Ecto neural progenitor cell (in vitro differentiated cells): ENCODE data around the gene ARHGAP35.
"Not testable (repeated sequence)": the region's sequence is repeated elsewhere in the genome, so short reads cannot be mapped to it uniquely, and the experiment has no call there.

Experiments used
- DNase-seq: peaks from one replicate; pipeline ENCODE4 v3.0.0-alpha.2; 2018; ENCODE audit warnings: low spot score

The ARHGAP35 gene

GRCh38 chr19:46871173-46871572, 10.4 kb downstream of the ARHGAP35 start:
- DNase-seq: not testable (repeated sequence)

DNA sequence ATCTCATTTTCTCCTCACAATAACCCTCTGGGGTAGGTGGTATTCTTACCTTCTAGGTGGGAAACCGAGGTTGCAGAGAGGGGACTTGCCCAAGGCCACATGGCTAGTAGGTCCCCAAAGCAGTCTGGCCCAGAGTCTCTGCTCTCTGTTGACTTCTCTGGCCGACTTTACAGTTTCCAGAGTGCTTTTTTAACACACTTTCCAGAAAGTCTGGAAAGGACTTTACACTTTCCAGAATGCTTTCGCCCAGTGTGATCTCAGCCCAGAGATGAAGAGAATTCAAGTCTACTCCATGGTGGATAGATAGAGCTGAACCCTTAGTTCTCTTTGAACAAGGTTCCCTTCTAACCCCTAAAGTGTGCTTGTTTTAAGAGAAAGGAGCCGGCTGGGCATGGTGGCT, 12.2 kb downstream of the ARHGAP35 start:
- no peak for DNase-seq

GRCh38 chr19:46875234-46875633, 14.4 kb downstream of the ARHGAP35 start:
- no peak for DNase-seq

DNA sequence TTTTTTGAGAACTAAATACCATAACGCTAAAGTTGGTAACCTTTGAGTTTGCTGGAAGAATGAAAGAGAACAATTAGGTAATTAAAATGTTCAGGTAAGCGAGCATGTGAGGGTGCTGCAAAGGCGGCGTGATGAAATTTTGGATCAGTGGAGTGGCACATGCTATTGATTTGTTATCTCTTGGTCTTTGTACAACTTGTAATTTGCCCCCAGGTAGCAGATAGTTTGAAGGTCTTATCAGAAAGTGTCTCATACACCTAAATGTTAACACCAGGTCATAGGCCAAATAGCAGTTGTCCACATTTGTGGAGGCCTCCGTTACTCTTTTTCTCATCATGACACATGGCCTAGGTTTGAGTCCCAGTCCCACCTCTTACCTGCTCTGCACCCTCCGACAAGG, 14.9 kb downstream of the ARHGAP35 start:
- DNase-seq: no peak

DNA sequence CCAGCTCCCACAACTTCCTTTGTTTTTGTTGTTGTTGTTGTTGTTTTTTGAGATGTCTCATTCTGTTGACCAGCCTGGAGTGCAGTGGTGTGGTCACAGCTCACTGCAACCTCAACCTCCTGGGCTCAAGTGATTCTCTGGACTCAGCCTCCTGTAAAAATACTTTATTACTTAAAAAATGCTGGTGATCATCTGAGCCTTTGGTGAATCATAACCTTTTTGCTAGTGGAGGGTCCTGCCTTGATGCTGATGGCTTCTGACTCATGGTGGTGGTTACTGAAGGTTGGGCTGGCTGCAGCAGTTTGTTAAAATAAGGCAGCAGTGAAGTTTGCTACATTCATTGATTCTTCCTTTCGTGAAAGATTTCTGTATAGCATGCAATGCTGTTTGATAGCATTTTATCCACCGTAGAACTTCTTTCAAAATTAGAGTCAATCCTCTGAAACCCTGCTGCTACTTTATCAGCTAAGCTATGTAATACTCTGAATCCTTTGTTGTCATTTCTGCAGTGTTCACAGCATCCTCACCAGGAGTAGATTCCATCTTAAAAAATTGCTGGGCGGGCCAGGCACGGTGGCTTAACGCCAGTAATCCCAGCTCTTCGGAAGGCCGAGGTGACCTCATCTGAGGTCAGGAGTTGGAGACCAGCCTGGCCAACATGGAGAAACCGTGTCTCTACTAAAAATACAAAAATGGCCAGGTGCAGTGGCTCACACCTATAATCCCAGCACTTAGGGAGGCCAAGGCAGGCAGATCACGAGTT, 18.0 kb downstream of the ARHGAP35 start:
- no peak for DNase-seq

DNA sequence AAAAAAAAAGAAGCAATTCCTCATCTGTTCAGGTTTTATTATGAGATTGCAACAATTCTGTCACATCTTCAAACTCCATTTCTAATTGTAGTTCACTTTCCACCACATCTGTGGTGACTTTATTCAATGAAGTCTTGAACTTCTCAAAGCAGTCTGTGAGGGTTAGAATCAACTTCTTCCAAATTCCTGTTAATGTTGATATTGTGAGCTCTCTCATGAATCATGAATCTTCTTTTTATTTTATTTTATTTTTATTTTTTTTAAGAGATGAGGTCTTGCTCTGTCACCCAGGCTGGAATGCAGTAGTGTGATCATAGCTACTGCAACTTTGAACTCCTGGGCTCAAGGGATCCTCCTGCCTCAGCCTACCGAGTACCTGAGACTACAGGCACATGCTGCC, 19.6 kb downstream of the ARHGAP35 start:
- DNase-seq: no peak

GRCh38 chr19:46881092-46881491, 20.3 kb downstream of the ARHGAP35 start:
- no peak for DNase-seq

DNA sequence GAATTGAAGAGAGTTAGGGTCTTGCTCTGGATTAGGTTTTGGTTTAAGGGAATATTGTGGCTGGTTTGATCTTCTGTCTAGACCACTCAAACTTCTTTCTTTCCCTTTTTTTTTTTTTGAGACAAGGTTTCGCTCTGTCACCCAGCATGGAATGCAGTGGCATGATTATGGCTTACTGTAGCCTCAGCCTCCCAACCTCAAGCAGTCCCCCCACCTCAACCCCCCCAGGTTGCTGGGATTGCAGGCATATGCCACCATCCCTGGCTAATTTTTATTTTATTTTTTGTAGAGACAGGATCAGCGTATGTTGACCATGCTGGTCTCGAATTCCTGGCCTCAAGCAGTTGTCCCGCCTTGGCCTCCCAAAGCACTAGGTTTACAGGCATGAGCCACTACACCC, 21.2 kb downstream of the ARHGAP35 start:
- DNase-seq: no peak

DNA sequence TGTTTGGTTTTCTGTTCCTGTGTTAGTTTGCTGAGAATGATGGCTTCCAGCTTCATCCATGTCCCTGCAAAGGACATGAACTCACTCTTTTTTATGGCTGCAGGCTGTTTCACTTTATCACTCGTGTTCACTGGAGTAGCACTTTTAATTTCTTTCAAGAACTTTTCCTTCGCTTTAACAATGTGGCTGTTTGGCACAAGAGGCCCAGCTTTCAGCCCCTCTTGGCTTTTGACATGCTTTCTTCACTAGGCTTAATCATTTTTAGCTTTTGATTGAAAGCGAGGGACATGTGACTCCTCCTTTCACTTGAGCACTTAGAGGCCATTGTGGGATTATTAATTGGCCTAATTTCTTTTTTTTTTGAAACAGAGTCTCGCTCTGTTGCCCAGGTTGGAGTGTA, 22.0 kb downstream of the ARHGAP35 start:
- DNase-seq: not testable (repeated sequence)

DNA sequence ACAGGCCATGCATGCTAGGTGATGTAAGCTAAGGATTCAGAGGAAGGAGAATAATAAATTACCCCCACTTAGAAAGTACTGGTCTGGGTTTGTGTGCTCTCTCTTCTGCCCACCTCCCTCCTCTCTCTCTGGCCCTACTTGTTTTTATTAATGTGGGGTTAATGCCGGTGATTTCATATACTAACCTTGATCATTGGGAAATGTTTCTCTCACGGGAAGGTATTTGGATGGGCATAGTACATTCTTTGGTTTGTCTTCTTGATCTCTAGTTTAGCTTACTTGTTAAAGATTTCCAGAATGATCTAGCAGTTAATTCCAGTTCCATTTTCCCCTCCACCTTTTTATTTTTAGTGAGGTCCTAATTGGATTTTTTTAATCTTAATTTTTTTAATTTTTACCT, 24.6 kb downstream of the ARHGAP35 start:
- DNase-seq: no peak

- DNase-seq: no peak
Observed at GRCh38 chr19:46886546-46887239, 25.9 kb downstream of the ARHGAP35 start.

- no peak for DNase-seq
Observed at GRCh38 chr19:46887240-46887782, 26.5 kb downstream of the ARHGAP35 start.

GRCh38 chr19:46890423-46891170, 29.8 kb downstream of the ARHGAP35 start:
- no peak for DNase-seq

DNA sequence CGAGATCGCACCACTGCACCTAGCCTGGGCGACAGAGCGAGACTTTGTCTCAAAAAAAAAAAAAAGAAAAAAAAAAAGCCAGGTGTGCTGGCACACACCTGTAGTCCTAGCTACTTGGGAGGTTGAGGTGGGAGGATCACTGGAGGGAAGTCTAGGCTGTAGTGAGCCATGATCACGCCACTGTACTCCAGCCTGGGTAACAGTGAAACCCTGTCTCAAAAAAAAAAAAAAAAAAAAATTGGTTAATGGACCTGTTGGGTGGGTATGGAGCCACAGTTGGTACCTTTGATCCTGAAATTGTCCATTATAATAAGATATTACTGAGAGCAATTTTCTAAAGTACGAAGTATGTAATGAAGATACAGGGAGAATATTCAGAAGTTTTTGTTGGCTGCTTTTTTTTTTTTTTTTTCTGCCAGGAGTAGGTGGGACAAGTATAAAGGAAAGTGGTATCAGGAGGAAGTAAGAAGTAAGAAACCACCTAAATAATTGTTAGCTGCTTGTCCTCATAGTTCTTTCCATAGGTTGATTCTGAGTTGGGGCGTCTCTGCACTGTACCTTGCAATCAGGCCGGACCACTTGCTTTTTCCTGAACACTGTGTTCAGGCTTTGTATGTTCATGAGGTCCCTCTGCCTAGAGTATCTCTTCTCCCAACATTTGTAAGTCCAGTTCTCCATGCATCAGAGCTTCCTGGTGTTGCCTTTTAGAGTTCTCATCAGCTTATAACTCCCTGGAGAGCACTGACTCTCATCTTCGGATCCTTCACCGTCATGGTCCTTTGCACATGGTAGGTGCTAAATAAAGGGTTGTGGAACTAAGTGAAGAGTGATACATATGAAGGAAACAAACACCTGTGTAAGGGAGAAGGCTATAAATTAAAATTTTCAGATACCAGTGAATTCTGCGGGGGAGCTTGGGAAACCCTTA, 31.7 kb downstream of the ARHGAP35 start:
- DNase-seq: no peak

- DNase-seq: no peak
Observed at GRCh38 chr19:46896076-46896794, 35.4 kb downstream of the ARHGAP35 start.

GRCh38 chr19:46898731-46899130, 37.9 kb downstream of the ARHGAP35 start:
- DNase-seq: no peak

GRCh38 chr19:46900341-46900740, 39.5 kb downstream of the ARHGAP35 start:
- DNase-seq: no peak

GRCh38 chr19:46901701-46902401, 41.1 kb downstream of the ARHGAP35 start:
- DNase-seq: no peak

DNA sequence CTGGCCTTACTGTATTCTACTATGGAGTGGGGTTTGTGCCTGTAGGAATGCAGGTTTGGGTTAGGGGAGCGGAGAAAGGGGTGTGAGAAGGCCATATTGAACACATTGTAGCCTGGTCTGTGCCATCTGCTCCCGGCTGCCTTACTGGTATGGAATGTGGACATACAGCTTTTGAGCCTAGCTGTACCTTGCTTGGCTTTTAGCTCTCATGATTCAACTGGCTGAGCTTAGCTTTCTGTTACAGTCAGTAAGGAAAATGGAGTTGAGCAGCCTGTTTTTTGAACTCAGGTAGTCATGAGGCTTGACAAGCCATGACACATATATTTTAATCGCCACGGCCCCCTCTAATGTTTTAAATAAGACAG, 41.6 kb downstream of the ARHGAP35 start:
- no peak for DNase-seq

- DNase-seq: no peak
Observed at GRCh38 chr19:46903458-46903857, 42.7 kb downstream of the ARHGAP35 start.
